Hematopoietic multipotent progenitor cell treated with erythropoietin and hydrocortisone succinate and interleukin-3 and kit ligand, for 17 days (in vitro differentiated cells): ENCODE data around the gene AK8.
A peak's percentile ranks its signal among the peaks of the same experiment; 100 is the strongest.

Experiments
- DNase-seq: peaks from one replicate; pipeline ENCODE4 v3.0.0-alpha.2; 2015; ENCODE audit warnings: low spot score

AK8 gene, protein sequence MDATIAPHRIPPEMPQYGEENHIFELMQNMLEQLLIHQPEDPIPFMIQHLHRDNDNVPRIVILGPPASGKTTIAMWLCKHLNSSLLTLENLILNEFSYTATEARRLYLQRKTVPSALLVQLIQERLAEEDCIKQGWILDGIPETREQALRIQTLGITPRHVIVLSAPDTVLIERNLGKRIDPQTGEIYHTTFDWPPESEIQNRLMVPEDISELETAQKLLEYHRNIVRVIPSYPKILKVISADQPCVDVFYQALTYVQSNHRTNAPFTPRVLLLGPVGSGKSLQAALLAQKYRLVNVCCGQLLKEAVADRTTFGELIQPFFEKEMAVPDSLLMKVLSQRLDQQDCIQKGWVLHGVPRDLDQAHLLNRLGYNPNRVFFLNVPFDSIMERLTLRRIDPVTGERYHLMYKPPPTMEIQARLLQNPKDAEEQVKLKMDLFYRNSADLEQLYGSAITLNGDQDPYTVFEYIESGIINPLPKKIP

DNA sequence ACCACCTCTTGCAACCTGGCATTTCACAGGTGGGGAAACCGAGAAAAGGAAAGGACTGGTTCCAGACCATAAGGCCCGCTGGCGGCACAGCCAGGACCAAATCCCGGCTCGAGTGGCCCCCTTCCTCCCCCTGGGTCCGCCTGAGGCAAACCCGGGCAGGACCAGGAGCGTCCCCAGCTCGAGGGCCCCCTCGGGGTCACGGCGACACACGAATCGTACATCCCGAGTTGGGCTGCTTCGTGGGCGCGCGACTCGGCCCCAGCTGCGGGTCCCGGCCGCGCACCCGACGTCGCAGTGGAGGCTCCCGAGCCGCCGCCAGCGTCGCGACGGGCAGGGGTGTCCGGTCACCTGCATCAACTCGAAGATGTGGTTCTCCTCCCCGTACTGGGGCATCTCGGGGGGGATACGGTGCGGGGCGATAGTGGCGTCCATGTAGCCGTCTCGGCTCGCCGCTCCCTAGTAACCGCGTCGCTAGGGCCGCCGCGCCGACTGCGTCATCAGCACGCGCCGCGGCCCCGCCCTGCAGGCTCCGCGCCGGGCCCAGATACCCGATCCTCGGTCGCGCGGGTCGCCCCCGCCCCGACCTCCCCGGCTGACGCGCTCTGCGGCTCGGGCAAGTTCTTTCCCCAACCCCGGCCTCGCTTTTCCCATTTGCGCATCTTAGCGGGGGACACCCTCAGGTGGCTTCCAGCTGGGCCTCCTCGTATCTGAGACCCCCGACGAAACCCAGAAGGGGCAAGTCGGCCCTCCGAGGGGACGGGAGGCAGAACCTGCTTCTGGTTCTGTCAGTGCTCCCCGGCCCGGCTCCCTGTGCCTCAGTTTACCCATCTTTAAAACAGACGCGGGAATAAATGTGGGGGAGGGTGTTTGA lies at the start of gene AK8:
Gene AK8, minus strand, starts transcription at position 461 of the 871 bp plus-strand sequence. Its CDS starts 29 bp downstream, at position 432.
- peak; percentile 83 for DNase-seq

DNA sequence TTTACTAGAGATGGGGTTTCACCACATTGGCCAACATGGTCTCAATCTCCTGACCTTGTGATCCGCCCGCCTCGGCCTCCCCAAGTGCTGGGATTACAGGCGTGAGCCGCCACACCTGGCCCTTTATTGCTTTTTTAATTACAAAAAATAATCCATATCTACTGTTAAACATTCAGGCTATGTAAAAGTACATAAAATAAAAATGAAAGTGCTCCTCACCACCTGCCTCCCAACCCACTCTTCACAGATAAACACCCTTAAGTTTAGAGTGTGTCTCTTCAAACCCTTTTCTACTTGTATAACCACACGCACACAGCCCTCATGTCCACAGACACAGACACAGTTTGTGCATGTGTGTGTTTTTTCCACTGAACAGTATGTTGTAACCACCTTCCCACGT lies 49.6 kb upstream of the AK8 start:
- DNase-seq = no peak

DNA sequence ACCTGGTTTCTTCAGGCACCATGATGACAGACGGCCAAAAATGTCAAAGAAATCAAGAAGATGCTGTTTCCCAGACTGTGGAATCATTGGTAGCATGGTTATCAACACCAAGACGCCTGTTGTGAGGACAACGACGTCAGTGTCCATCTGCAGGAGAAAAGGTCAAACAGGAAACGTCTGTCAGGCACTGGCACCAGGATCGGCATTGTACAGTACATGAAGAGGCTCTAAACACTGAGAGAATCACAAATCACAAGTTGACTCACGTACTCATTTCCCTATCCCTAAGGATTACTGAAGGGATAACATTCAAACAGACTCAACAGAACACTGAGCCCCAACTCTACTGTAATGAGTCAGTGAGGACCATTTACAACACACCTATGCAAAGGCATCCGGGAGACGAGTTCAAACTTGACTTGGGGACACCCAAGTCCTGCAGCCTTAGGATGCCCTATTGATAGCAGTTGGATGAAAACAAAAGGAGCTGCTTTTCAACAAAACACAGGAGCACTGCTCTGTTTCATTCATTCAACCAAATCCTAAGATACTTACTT lies 45.3 kb upstream of the AK8 start:
- DNase-seq = no peak

DNA sequence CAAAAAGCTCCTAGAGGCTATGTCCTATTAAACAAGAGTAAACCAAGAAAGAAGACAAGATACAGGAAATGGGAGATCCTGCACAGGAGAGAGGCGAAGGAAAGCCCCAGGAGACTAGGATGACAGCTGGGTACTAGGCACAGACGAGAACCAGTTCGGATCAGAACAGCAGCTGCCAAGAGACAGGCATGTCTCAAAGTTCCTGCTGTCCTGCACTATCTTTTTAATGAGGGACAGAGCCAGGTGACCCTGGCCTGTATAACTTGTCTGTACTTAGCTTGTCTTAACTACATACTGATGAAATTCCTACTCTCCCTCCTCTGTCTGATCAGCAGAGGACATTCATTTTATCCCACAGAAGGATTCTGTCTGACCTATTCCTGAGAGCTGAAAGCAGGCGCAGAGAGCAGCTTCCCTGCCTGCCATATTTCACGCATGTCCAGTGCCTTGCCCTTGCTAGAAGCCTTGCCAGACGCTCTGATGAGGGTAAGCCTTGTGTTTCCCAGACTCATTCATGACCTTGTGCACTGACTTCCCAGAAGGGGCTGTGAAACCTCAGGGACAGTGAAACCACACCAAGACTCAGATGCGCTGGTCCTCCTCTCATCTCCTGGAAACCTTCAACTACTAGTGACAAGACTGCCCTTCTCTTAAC lies 41.7 kb upstream of the AK8 start:
- no peak for DNase-seq

DNA sequence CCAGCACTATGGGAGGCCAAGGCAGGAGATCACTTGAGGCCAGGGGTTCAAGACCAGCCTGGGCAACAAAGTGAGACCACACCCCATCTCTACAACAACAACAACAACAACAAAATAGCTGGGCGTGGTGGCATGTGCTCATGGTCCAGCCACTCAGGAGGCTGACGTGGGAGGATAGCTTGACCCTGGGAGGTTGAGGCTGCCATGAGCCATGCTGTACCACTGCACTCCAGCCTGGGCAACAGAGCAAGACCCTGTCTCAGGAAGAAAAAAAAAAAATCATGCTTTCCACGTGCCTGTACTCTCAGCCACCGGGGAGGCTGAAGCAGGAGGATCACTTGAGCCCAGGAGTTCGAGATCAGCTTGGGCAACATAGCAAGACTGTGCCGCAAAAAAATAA lies 36.8 kb upstream of the AK8 start:
- no peak for DNase-seq

DNA sequence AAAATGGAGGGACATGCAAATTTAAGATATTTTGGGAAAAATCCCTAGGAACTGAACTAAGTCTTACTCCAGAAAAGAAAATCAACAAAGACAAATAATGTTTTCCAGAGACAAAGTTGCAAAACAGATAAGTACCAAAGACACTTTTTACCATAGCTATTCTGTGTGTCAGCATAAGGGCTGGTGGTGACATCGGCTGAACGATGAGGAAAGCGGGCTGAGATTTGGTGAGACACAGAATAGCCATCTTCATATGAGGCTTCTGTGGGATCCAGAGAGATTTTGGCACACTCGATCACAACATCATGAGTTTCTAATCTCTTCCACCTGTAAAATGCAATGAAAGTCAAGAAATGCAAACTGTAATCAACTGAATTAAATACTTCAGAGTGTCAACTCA lies 34.0 kb upstream of the AK8 start:
- DNase-seq = no peak

DNA sequence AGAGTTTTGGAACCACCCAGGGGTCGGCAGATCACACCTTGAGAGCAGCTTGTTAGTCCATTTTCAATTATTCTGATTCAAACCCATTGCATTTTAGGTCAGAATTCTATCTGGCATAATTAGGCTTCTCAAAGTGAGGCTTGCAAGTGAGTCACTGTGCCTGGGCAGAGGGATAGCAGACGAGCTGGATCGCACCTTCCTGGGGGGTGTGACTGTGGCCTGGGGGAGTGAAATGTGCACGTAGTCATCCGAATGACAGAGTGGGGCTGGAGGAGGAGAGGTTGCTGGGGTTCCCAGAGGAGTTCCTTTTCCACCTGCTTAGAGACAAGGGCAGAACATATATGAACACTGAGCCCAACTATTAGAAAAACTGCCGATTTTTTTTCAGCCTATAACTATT lies 32.3 kb upstream of the AK8 start:
- no peak for DNase-seq

DNA sequence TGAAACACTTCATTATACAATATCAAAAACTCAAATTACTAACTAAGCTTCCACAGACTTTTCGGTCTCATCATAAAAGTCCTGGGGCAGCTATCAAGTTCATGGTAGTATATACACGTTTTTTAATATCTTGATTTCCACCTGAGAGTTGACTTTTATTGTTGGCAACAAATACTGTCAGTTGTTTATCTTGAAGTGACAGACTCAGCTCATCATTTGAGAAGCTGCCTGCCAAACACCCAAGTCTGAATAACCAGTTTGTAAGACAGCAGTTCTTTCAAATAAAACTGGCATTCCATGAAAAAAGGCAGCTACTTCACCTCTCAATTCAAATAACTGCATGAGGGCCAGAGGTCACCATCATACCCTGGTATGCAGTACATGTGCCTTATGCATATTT lies 31.2 kb upstream of the AK8 start:
- DNase-seq = no peak

DNA sequence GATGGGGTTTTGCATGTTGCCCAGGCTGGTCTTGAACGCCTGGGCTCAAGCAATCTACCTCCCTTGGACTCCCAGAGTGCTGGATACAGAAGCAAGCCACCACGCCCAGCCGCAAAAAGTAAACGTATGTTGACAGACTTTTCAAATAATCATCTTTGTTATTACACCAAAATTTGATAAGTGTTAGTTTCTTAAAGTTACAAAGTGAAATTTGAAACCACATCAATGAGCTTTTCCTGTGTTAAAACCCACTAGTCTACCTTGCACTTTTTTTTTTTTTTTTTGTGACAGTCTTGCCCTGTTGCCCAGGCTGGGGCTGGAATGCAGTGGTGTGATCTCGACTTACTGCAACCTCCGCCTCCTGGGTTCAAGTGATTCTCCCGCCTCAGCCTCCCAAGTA lies 30.6 kb upstream of the AK8 start:
- DNase-seq = no peak

DNA sequence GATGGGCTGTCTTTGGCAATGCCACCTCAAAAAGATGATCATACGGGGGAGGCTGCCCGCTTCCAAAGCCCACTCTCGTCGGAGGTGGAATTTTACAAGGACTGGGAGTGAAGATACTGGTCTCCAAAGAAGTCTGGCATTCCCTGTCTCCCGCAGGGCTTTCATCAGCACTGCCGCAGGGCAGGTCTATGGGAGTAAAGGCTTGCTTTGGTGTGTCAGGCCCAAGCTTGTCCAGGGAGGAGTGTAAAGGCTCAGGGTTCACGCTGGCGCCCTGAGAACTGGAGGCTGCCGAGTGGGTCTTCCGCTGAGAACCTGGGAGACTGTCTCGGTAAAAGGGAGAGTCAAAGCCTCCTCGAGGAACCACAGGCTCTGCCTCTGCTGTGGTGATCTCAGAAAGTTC lies 27.6 kb upstream of the AK8 start:
- DNase-seq = no peak

DNA sequence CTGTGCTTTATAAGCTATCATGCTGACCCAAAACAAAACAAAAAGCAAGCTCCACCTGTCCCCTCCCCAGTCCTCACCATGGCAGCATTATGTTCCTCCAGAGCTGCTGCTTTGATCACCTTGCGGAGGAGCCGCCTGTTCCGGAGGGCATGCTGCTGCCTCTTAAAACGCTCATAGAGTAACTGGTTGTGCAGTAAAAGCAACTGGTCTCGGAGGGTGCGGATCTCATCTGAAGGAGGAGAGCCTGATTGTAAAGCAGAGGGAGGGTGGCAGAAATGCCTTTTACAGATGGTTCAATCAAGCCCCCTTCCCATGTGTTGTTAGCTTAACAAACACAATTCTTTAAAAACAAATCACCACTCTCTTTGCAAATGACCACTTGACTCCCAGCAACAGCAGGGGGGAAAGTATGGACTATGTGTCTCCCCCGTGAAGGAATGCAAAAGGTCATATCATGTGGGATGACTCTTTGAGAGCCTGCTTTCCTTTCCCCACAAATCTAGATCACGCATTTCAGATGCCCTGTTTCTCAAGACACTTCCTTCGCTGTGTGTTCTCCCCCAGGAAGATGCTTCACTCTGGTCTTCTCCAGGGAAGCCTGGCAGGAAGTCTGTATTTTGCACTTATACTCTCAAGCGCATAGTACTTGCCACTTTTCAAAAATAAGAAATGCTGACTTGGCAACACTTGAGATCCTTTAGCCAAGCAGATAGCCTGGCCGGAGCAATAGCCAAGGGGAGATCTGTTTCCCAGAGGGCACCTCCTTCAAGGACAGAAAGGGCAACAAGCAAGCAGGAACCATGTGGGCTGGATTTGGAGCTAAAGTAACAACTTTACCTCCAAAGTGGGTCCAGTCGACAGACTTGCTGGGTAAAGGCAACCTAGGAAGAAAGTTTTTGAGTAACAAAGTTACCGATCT lies 25.7 kb upstream of the AK8 start:
- no peak for DNase-seq

DNA sequence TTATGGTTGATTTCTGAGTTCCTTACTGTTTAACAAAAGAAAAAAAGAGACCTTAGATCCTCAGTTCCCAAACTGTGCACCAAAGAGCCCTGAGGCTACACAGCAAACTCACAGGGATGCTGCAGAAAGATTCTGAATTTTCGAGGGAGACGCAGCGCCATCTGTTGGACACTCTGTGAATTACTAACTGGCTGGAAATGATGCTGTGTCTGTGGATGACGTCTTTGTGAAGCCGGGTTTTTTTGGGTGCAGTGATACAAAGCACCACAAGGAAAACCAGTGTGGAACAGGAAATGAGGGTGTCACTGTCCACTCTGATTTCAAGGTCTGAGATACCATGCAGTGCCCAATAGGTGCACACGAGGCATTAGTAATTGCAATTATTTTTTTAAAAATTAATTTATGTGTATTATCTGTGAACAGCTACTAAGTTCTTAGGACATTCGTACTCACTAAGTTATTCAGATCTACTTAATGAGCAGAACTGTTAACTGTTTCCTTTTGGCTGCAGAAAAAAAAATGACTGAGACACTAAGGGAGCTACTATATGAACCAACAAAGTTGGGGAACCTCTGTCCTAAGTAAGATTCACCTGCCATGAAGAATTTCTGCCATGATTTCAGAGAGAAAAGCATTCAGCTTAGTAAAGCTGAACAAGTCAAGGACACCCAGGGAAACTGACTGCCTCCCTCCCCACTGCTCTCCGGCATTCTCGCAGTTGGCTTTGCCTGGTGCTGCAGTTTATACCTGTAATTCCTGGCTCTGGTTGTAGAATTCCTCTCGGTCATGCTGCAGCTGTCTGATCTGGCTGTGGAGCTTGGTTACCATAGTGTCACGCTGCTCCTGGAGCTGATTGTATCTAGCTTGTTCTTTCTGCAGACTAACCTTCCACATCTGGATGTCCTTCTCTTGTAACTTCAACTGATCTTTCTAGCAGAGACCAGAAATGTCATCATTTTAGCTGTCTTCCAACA lies 24.1 kb upstream of the AK8 start:
- DNase-seq = peak; percentile 83

DNA sequence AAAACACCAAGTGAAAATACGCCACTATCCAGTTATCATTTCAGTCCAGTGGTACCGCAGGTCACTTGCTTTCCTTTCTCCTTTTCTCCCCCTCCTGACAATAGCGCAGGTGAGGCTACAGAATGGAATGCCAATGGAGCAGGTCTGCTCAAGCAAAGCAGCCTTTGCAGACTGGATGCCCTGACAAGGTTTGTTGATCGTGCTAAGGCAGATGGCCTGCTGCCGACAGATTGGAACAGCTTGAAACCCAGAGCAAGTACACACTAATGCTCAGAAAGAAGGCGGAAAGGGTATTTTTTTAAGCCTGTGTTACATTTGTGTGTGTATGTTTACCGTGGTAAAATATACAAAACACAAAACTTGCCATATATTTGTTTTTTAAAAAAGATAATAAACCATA lies 20.0 kb upstream of the AK8 start:
- no peak for DNase-seq

DNA sequence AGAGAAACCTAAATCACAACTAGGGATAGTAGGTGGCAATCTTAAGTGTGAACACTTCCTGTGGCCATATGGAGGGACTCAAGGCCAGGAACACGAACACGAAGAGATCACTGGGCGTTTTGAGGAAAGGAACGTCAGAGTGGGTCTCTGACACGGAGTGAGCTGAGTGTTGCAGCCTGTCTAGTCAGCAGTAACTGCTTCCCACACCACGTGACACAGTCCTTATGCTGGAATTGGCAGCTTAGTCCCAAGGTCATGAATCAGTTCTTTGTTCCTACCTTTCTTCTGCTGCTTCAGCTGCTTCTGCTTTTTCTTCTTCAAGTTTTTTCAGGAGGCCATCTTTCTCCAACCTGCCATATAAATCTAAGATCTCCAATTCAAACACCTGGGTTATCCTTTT lies 18.8 kb upstream of the AK8 start:
- no peak for DNase-seq

DNA sequence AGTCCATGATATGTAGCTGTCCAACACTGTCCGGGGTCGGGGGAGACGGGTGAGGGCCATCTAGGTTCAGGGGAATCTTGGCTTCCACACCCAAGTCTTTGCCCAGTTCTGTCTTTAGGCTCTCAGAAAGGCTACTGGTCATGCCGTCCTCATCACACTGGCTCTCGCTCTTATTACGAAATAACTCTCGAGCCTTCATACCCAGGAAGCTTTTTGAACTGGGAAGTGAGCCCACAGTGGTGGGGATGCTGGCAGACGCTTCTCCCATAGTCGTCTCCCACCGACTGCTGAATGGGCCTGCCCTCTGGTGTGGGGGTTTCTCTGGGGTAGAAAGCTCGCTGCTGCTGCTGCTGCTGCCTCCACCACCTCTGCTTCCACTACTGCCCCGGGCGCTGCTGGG lies 18.2 kb upstream of the AK8 start:
- no peak for DNase-seq

DNA sequence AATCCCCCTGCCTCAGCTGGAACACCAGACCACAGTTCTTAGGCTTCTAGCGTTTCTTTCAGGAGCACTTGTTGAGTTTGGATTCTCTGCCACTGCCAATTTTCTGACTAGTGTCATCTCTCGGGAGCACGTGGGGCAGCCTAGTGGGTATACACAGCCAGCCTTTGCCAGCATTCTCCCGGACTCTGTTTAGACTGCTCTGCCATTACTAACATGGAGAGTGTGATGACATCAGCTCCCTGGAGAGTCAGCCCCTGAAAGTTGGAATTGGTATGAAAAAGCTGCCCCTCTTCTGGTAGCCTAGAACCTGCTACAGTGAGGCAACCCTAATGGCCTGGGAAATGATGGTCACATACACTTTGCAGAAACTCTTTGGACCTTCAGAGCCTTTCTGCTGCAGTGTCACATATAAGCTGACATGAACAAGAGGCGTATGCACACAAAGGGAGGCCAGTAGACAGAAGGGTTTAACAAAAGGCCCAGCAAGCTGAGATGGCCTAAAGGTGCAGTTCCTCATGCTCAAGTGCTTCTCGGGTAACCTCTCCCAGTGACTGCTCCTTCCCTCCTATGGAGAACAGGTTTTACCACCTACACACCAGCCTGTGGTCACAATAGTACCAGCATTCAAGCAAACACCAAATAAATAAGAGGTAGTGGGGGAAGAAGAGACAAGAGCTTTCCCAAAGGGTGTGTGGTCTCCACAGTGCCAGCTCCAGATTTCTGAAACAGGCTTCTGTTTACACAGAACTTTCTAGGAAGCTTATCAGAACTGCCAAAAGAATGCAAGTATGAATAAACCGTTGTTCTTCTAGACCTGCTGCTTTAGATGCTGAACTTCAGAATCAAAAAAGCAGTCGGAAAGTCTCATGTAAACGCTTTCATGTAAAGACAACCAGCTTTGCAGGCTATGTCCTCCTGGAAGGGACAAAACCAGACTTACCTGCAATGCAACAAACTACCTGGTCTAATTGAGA lies 17.1 kb upstream of the AK8 start:
- DNase-seq = no peak

DNA sequence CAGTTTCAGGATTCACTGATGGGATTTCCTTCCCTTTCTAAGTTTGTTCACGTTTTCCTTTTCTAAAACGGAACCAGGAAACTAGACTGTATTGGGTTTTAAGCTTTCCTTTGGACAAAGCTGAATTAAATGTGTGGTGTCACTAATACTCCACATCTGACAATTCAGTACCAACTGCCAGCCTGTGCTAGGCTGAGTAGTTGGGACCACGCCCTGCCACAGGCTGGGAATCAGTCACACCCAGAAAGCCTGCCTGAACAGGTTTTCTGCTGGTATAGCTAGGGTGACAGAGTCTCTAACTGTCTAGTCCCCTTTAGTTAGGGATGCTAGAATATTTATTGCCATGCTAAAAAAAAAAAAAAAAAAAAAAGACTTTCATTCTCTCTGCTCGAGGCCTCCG lies 16.3 kb upstream of the AK8 start:
- peak; percentile 77 for DNase-seq

DNA sequence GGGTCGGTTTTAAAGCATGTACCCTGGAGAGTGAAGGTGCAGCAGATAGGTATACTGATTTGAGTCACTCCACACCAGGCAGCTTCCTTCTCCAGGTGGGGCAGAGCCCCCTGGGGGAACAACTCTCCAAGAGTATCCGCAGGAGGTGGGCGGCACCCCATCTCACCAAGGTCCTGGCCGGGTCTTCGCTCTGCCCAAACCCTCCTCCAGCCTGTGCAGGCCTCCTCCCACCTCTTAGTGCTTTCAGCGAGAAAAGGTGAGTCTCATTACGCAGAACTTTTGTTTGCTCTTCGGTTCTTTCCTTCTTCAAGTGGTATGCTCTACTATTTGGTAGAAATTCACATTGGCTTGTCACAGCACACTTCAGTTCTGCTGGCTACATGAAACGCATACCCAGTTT lies 14.3 kb upstream of the AK8 start:
- DNase-seq = no peak

DNA sequence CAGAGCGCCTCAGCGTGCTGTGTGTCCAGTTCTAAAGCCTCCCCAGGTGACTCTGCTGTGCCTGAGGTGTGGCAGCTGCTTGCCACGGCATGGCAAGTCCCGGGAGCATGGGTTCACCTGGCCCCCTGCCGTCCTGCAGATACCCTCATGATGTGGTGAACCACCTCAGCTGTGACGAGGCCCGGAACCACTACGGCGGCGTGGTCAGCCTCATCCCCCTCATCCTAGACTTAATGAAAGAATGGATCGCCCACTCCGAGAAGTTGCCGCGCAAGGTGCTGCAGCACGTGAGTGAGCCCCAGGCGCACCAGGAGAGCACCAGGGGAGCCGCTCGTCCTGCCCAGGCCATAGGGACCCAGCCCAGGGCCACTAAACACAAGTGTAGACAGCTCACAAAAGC lies 10.1 kb upstream of the AK8 start:
- DNase-seq = no peak
